Measurements from ENCODE around the gene COX18. TPM values are rescaled to one million over a fixed set of nuclear protein-coding genes. Genes with fewer than 3 reads are reported as not detected.

COX18 gene
- total RNA-seq = 10 to 100 TPM in 3 of 4 donors, 1 to 10 TPM in 1; 7.4 to 15.0 (median 12.7) TPM

DNA sequence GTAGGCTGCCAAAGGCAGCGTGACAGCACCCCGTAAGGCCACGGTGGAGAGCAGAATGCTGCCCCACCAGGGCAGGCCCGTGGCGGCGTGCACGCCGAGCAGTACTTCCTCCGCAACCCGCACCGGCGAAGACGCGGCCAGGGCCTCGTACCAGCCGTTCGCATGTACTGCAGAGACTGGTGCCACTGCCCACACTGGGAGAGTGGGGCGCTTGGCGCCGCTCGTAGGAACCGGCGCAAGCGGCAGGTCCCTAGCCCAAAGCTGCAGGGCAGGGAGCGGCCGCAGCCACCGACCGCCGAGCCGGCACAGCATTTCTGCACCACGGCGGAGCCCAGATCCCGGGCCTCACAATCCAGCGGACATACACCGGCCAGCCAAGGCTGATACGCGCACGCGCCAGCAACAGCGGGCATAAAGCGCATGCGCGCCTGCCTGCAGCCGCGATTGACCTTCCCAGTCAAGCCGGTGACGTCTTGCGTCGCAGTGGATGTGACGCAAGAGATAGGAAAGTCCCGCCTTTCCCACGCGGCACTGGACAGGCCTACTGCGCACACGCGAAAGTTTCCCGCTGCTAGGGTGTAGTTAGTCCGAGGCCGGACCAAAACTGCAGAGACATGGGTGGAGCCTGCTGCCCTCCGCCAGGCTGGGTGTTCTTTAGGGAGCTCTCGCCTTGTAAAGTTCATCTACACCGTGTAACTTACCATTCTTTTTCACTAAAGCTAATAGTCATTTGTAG, at the start of gene COX18:
Gene COX18, minus strand, starts transcription at position 379 of the 736 bp plus-strand sequence. Its CDS starts 67 bp downstream, at position 312.
- peak within 1 kb of the TSS; percentile 80 to 92 (median 86) for H3K4me3 ChIP-seq
- H3K9me3 ChIP-seq = no peaks in the 10 kb centered on the region
- ATAC-seq = peak; percentile 90 to 95
- DNase-seq = peak; percentile 95 to 98
- TF ChIP-seq POLR2A (IDR thresholded peaks at IDR 0.05) = peak; percentile 70 to 81
- TF ChIP-seq CTCF (IDR thresholded peaks at IDR 0.05 in 4 of 5, conservative IDR thresholded peaks at IDR 0.05 in 1 of 5) = peak in 1 of 5 experiments; percentile 15
- in situ Hi-C loops (cut with MboI; ENCODE audit: low sequenced_read_pairs in 4 of 4) (loop anchor here (5.0 to 25.0 kb wide), 4 partner anchors 175 to 1093 kb away; partner anchors contain the start of genes ANKRD17 (in 2 of the 4) and MTHFD2L (in 1 of the 4)), intact Hi-C loops (cut with DNase I; ENCODE audit: low total_unique reads) (loop anchor here (1.0 to 5.0 kb wide), 2 partner anchors 53 to 188 kb away; no protein-coding TSS in a partner anchor)
- H3K36me3 ChIP-seq = peaks cover 0 to 19% of the 10 kb centered on the region in 2 donors
- H3K27me3 ChIP-seq = no peaks in the 10 kb centered on the region
- peaks cover 5 to 26% of the 10 kb centered on the region in 2 donors for H3K4me1 ChIP-seq
- H3K27ac ChIP-seq = peak within 1 kb of the TSS; percentile 88 to 94 (median 93)

DNA sequence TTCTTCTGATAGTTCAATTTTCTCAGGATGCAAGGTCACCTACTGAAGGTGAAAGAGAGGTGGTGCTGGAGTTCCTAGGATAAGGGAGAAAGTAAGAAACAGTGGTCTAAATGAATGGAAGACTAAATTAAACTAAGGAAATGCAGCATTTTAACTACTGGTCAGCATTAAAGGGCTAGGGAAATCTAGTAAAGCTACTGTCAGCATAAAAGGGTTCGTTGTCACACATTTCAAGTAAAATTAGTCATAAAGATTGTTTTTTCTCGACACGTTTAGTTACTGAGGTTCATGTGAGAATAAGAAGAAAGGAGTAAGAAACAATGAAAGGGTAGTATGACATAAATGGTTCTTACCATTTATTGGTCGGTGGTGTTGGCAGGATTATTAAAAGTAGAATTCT, 40.0 kb upstream of the COX18 start:
- no peaks in the 10 kb centered on the region for H3K4me1 ChIP-seq
- H3K4me3 ChIP-seq = no peak overlapping the region
- in situ Hi-C loops (cut with MboI; ENCODE audit: low sequenced_read_pairs in 4 of 4) = no loop called here
- intact Hi-C loops (cut with DNase I; ENCODE audit: low total_unique reads) = no loop called here
- no peaks in the 10 kb centered on the region for H3K9me3 ChIP-seq
- ATAC-seq (no peak), DNase-seq (no peak)
- no peak overlapping the region for H3K27ac ChIP-seq
- H3K36me3 ChIP-seq = peaks cover 0 to 76% of the 10 kb centered on the region in 2 donors
- H3K27me3 ChIP-seq = no peaks in the 10 kb centered on the region
- TF ChIP-seq CTCF (IDR thresholded peaks at IDR 0.05 in 4 of 5, conservative IDR thresholded peaks at IDR 0.05 in 1 of 5) (no peak), POLR2A (IDR thresholded peaks at IDR 0.05) (no peak)

DNA sequence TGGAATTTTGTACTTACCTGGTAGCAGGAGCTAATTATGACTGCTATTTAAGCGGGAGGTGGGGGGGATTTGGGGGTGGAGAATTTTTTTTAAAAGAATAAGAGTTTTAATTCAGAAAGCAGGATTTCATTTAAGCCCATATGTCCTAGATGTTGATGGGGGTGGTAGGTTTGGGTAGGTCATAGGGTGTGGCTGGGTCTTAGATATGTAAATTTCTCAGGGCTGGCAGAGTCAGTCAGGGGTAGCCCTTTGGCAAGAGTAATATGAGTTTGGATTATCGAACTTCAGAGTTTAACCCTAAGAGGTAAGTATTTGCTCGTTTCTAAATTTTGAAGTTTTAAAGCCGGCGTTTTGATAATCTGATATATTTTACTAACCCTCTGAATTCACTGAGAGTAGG, 35.2 kb upstream of the COX18 start:
- peaks cover 0 to 79% of the 10 kb centered on the region in 2 donors for H3K36me3 ChIP-seq
- no peak for TF ChIP-seq CTCF (IDR thresholded peaks at IDR 0.05 in 4 of 5, conservative IDR thresholded peaks at IDR 0.05 in 1 of 5)
- no peak for TF ChIP-seq POLR2A (IDR thresholded peaks at IDR 0.05)

DNA sequence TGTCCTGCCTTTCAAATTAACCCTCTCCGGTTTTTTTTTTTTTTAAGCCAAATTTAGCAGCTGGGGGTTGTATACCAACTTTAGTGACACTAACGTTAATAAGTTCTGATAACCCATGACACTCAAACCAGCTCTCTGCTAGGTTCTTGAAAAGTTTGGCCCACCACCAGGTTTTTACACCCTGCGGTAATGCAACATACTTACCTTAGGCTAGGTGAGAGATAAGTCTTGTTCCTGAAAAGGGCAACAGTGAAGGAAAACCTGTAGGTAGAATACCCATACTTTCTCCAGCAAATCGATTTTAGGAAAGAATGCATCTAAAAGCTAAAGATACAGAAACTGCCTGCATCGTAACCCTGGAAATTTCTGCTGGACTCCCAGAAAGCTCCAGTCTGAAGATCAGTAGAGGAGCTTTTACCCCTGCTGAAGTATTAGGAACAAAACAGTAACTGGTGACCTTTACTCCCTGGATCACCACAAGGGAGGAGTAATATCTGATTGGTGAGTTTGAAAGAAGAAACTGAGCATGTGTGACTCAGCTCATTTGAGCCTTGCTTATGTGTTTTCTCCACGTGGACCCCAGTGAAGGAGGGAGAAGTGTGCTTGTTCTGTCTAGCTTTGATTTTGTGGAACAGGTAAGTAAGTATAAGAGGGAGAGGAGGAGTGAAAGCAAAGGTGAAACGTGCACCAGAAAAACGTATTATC, 34.4 kb upstream of the COX18 start:
- H3K9me3 ChIP-seq = no peaks in the 10 kb centered on the region
- DNase-seq (no peak), ATAC-seq (no peak)
- no peaks in the 10 kb centered on the region for H3K27me3 ChIP-seq
- intact Hi-C loops (cut with DNase I; ENCODE audit: low total_unique reads) = no loop called here
- H3K4me1 ChIP-seq = no peaks in the 10 kb centered on the region
- no peak overlapping the region for H3K4me3 ChIP-seq
- peak overlapping the region in 1 of 4 donors; percentile 24 for H3K27ac ChIP-seq
- peaks cover 0 to 79% of the 10 kb centered on the region in 2 donors for H3K36me3 ChIP-seq
- no peak for TF ChIP-seq POLR2A (IDR thresholded peaks at IDR 0.05)
- TF ChIP-seq CTCF (IDR thresholded peaks at IDR 0.05 in 4 of 5, conservative IDR thresholded peaks at IDR 0.05 in 1 of 5) = no peak
- in situ Hi-C loops (cut with MboI; ENCODE audit: low sequenced_read_pairs in 4 of 4) = no loop called here

More for the DNA sequence above, 35.2 kb upstream of the COX18 start:
- DNase-seq (no peak), ATAC-seq (no peak)
- Histone ChIP-seq H3K4me3 (no peak overlapping the region), H3K27ac (peak overlapping the region in 1 of 4 donors; percentile 24), H3K4me1 (no peaks in the 10 kb centered on the region), H3K27me3 (no peaks in the 10 kb centered on the region), H3K9me3 (no peaks in the 10 kb centered on the region)
- in situ Hi-C loops (cut with MboI; ENCODE audit: low sequenced_read_pairs in 4 of 4) (no loop called here), intact Hi-C loops (cut with DNase I; ENCODE audit: low total_unique reads) (no loop called here)

Measured in gastrocnemius medialis (tissue), 4 donors.